ENCODE results near the gene CEP131.

Gene CEP131

GRCh38 chr17:81187120-81187519 is 35.6 kb downstream of the CEP131 start:
- no peak for DNase-seq (ENCODE audit: low read depth)

GRCh38 chr17:81186203-81186602 is 36.6 kb downstream of the CEP131 start:
- DNase-seq (ENCODE audit: low read depth), result no peak

DNA sequence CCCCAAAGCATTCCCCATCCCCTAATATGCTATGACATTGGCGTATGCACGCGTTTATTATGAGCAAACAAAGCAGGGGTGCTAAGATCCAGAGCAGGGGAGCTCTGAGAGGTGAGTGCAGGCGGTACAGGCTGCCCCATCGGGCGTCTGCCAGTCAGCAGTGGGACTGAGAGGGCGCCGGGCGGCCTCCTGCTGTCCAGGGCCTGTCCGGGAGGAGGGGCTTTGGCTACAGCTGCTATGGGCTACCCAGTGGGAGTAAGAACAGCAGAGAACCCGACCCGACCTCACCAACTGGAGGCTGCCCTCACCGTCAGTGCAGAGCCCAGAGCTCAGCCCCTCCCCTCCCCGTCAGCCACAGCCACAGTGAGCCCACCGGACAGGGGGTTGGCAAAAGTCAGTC is 38.2 kb downstream of the CEP131 start:
- DNase-seq (ENCODE audit: low read depth), result no peak

DNA sequence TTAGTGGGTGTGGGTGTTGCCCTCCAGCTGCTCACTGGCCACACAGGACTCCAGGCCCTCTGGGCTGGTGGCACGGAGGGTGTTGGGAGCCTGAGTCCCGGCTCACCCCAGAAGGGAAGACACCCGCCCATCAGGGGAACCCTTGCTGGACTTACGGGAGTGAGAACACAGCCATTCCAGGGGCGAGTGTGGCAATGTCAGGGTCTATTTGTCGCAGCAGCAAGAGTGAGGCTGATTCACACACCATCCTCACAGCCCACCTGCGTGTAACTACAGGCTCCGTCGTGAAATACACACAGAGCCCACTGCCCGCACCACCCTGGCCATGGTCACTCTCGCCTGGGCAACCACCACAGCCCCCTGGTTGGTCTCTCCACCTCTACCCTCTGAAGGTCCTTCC is 39.0 kb downstream of the CEP131 start:
- no peak for DNase-seq (ENCODE audit: low read depth)

DNA sequence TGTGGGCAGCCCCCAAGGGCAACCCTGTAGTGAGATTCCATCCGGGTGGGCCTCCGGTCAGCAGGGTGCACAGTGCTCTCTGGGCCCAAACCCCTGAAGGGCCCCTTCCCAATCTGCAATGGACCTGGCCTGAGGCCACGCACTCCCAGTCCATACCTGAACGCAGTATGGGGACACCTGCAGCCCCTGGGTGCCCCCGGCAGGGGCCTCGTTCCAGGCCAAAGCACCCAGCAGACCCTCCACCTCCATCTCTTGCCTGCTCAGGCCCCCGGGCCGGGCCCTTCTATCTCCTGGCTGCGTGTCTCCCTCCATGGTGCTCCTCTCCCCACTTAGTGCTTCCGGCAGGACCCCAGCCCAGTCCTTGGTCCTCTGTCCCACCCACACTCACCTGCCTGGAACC is 39.4 kb downstream of the CEP131 start:
- no peak for DNase-seq (ENCODE audit: low read depth)

DNA sequence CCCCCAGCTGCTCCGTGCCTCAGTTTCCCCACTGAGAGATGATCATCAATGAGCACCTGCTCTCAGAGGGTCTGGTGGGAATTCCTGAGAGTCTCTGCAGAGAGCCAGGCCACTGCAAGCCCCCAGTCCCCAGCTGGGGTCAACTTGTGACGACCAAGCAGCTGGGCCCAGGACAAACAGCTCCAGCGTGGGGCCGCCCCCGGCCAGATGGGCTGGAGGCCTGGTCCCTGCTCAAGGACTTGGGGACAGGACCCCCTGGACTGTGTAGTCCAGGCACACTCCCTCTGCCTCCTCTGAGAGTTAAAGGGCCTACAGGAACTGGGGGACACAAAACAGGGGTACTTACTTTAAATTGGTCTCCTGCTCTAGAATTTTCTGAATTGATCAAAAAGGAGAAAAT is 40.2 kb downstream of the CEP131 start:
- no peak for DNase-seq (ENCODE audit: low read depth)

GRCh38 chr17:81181811-81182185 is 41.0 kb downstream of the CEP131 start:
- no peak for DNase-seq (ENCODE audit: low read depth)

- no peak for DNase-seq (ENCODE audit: low read depth)
Measured at GRCh38 chr17:81180836-81181810, 41.6 kb downstream of the CEP131 start.

GRCh38 chr17:81179861-81180260 is 42.9 kb downstream of the CEP131 start:
- DNase-seq (ENCODE audit: low read depth), result no peak

DNA sequence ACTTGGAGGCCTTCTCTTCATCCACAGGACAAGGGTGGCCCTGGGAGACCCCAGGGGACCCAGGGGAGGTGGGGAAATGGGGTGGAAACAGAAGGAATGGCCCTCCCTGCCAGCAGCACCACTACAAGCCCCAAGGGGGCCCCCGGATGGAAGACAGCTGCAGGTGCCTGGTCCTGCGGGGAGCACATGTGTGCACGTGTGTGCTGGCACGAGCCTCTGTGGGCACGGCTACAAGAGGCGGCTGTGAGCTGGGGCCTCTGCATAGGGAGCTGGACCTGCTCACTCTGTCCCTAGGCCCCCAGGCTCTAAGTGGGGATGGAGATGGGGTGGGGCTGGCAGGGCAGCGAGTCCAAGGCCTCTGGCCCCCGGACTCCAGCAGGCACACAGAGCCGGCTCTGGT is 43.5 kb downstream of the CEP131 start:
- no peak for DNase-seq (ENCODE audit: low read depth)

- DNase-seq (ENCODE audit: low read depth), result no peak
Measured at GRCh38 chr17:81178136-81179091, 44.4 kb downstream of the CEP131 start.

DNA sequence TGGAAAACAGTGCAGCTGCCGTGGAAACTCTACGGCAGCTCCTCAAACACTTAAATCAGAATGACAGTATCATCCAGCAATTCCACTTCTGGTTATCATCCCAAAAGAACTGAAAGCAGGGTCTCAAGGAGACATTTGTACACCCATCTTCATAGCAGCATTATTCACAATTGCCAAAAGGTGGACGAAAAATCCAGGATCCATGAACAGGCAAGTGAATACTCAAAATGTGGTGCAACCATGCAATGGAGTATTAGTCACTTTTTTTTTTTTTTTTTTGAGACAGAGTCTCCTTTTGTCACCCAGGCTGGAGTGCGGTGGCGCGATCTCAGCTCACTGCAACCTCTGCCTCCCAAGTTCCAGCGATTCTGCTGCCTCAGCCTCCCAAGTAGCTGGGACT is 46.1 kb downstream of the CEP131 start:
- DNase-seq (ENCODE audit: low read depth), result no peak

GRCh38 chr17:81173762-81174155 is 49.0 kb downstream of the CEP131 start:
- DNase-seq (ENCODE audit: low read depth), result no peak

DNA sequence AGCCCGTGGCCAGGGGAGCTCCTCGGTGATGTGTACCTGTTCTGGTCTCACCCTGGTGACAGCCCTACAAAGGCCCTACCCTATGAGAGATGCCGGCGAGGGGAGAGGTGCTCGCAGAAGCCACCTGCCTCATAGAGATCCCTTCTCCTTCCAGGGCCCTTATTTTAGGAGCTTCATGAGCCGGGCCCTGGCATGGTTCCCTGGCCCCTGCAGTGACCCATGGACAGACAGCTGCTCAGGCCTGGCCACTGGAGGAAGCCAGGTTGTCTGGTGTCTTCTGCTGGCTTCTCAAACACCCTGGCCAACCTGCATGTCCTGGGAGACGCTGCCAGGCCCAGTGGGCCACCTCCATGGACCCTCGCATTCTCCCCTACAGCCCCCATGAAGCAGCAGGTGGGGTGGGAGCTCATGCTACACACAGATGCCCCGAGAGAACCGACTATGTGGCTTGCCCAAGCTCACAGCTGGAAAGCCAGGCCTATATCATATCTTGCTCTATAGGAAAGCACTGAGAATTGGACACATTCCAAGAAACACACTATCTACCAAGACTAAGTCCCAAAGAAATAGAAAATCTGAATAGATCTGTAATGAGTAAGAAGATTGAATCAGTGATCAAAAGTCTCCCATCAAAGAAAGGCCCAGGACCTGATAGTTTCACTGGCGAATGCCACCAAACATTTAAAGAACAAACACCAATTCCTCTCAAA is 49.6 kb downstream of the CEP131 start:
- no peak for DNase-seq (ENCODE audit: low read depth)

- DNase-seq (ENCODE audit: low read depth), result peak; percentile 6
Measured at GRCh38 chr17:81171941-81172340, 50.8 kb downstream of the CEP131 start.

GRCh38 chr17:81170727-81171494 is 51.9 kb downstream of the CEP131 start:
- DNase-seq (ENCODE audit: low read depth), result no peak

DNA sequence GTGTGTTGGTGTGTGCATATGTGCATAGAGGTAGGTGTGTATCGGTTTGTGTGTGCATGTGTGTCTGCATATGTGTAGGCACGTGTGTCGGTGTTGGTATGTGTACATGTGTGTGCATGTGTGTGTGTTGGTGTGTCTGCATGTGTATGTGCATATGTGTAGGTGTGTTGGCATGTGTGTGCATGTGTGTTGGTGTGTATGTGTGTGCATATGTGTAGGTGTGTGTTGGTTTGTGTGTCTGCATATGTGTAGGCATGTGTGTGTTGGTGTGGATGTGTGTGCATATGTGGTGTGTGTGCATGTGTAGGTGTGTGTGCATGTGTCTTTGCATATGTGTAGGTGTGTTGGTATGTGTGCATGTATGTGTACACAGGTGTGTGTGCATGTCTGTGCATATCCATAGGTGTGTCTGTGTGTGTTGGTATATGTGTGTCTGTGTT is 52.9 kb downstream of the CEP131 start:
- no peak for DNase-seq (ENCODE audit: low read depth)

- no peak for DNase-seq (ENCODE audit: low read depth)
Measured at GRCh38 chr17:81167638-81168037, 55.1 kb downstream of the CEP131 start.

GRCh38 chr17:81167194-81167524 is 55.6 kb downstream of the CEP131 start:
- DNase-seq (ENCODE audit: low read depth), result no peak

- DNase-seq (ENCODE audit: low read depth), result no peak
Measured at GRCh38 chr17:81166033-81166492, 56.7 kb downstream of the CEP131 start, which contains the start of gene AATK. TSS of gene AATK (minus strand) at chr17:81166221. CDS start at chr17:81165992, 229 bp downstream.

Measured in amniotic epithelial cell (primary cell).